B cell (primary cell): Measurements from ENCODE around the gene ITCH. TPM values are rescaled to one million over a fixed set of nuclear protein-coding genes. Genes with fewer than 3 reads are reported as not detected.

Experiments
- ATAC-seq: fragments of 200-7000 bp; cut with Tn5 transposase; one replicate; pipeline ENCODE4 v1.10.0; 2021; ENCODE audit warnings: low read depth, mild to moderate bottlenecking, moderate number of reproducible peaks, moderate library complexity
- CTCF ChIA-PET: fragments of 350-600 bp; sonication (Branson Sonifier 250); formaldehyde crosslinking; loops from one replicate; lab custom pipeline; 2021; ENCODE audit warnings: antibody characterized with exemption, inconsistent platforms; lab: Charles Lee
- POLR2A ChIA-PET: fragments of 350-600 bp; sonication (Branson Sonifier 250); formaldehyde crosslinking; loops from one replicate; lab custom pipeline; 2021; ENCODE audit warnings: antibody characterized with exemption; lab: Charles Lee
- DNase-seq: peaks from one replicate; pipeline ENCODE4 v3.0.0; 2013
- H2AFZ ChIP-seq: 2 replicates; pipeline ENCODE4 v1.6.1; 2012; ENCODE audit warnings: mild to moderate bottlenecking, low read depth, low read length; ENCODE audit not compliant: insufficient read depth, poor library complexity, severe bottlenecking
- H3K27ac ChIP-seq, 2 donors: 1 replicate in 1 of 2; 2 replicates in 1 of 2; pipeline ENCODE4 v1.5.1; 2012 to 2013; ENCODE audit warnings: low read length in 2 of 2, mild to moderate bottlenecking in 2 of 2, moderate library complexity in 1 of 2
- H3K27me3 ChIP-seq, 4 experiments: fragments of 200-600 bp in 1 of 4; sonication (generic) in 1 of 4; replicated peaks in 1 of 4; 1 replicate in 2 of 4; 2 replicates in 2 of 4; pipeline versions ENCODE4 v1.6.1 to v1.7.0; 2013 to 2016; ENCODE audit warnings: low read length in 3 of 4, mild to moderate bottlenecking in 2 of 4, mixed read lengths in 1 of 4, moderate library complexity in 1 of 4; ENCODE audit not compliant: insufficient read depth in 4 of 4, control insufficient read depth in 3 of 4; ENCODE audit errors: control extremely low read depth in 1 of 4
- H3K36me3 ChIP-seq, 2 experiments: replicated peaks in 1 of 2; 1 replicate in 1 of 2; 2 replicates in 1 of 2; pipeline versions ENCODE4 v1.6.1 to v1.7.1; 2013; ENCODE audit warnings: low read length in 1 of 2; ENCODE audit not compliant: insufficient read depth in 2 of 2, control insufficient read depth in 1 of 2; ENCODE audit errors: control extremely low read depth in 1 of 2, extremely low read depth in 1 of 2
- H3K4me1 ChIP-seq, 2 donors: fragments of 200-600 bp in 1 of 2; sonication (generic) in 1 of 2; 1 replicate in 1 of 2; 2 replicates in 1 of 2; pipeline versions ENCODE4 v1.5.1 to v1.6.1; 2013 to 2017; ENCODE audit warnings: low read length in 2 of 2; ENCODE audit not compliant: control insufficient read depth in 2 of 2, insufficient read depth in 2 of 2
- H3K4me2 ChIP-seq: replicated peaks from 2 replicates; pipeline ENCODE3; 2012; ENCODE audit warnings: mild to moderate bottlenecking, low read depth, low read length; ENCODE audit not compliant: poor library complexity, severe bottlenecking
- H3K4me3 ChIP-seq, 5 experiments: fragments of 200-600 bp in 1 of 5; sonication (generic) in 1 of 5; 1 replicate in 3 of 5; 2 replicates in 2 of 5; pipeline versions ENCODE4 v1.5.1 to v1.7.0; 2011 to 2016; ENCODE audit warnings: low read length in 4 of 5, mild to moderate bottlenecking in 4 of 5, low read depth in 2 of 5, control low read depth in 1 of 5, moderate library complexity in 1 of 5; ENCODE audit not compliant: insufficient read depth in 1 of 5; ENCODE audit errors: control extremely low read depth in 1 of 5, extremely low read depth in 1 of 5
- H3K79me2 ChIP-seq: fragments of 200-600 bp; sonication (generic); one replicate; pipeline ENCODE4 v1.6.0; 2016; ENCODE audit warnings: low read length; ENCODE audit not compliant: control insufficient read depth, insufficient read depth
- H3K9ac ChIP-seq: fragments of 200-600 bp; sonication (generic); 2 replicates; pipeline ENCODE4 v1.6.1; 2017; ENCODE audit warnings: mild to moderate bottlenecking, low read length, moderate library complexity
- H3K9me3 ChIP-seq, 3 donors: one replicate each; pipeline versions ENCODE4 v1.6.1 to v1.7.1; 2013; ENCODE audit warnings: low read length in 2 of 3; ENCODE audit not compliant: control insufficient read depth in 2 of 3, insufficient read depth in 1 of 3; ENCODE audit errors: control extremely low read depth in 1 of 3
- H4K20me1 ChIP-seq: 2 replicates; pipeline ENCODE4 v1.6.0; 2012; ENCODE audit warnings: mild to moderate bottlenecking, low read length; ENCODE audit not compliant: insufficient read depth, control insufficient read depth, poor library complexity, severe bottlenecking
- H3K27ac Mint-ChIP-seq: one replicate; pipeline ENCODE4 v1.8.0; 2021; ENCODE audit warnings: mixed read lengths
- H3K27me3 Mint-ChIP-seq: one replicate; pipeline ENCODE4 v1.8.0; 2021; ENCODE audit warnings: mixed read lengths
- H3K4me1 Mint-ChIP-seq: one replicate; pipeline ENCODE4 v1.8.0; 2021; ENCODE audit warnings: mixed read lengths
- H3K4me3 Mint-ChIP-seq: one replicate; pipeline ENCODE4 v1.8.0; 2021; ENCODE audit warnings: mixed read lengths
- H3K9me3 Mint-ChIP-seq: one replicate; pipeline ENCODE4 v1.8.0; 2022; ENCODE audit warnings: mixed read lengths; ENCODE audit not compliant: insufficient read depth
- EZH2 ChIP-seq: IDR thresholded peaks from 2 replicates; pipeline ENCODE4 v1.6.1; 2012; ENCODE audit warnings: borderline replicate concordance, low read depth, mild to moderate bottlenecking, moderate library complexity, low read length; ENCODE audit not compliant: insufficient read depth, poor library complexity, severe bottlenecking
- WGBS: methylation state at CpG from one replicate; pipeline ENCODE4 v1.1.5; 2013; ENCODE audit warnings: missing lambda C conversion rate; ENCODE audit not compliant: insufficient coverage; 5-methylcytosine and 5-hydroxymethylcytosine counted together
- intact Hi-C: fragments of 100-400 bp; cut with micrococcal nuclease; formaldehyde crosslinking; loops from one replicate; pipeline ENCODE4 v1.10.0; 2022
- polyA plus RNA-seq: library from polyadenylated mRNA; depleted of rRNA; stranded (reverse); fragments of >200 nt; gene quantifications from 2 replicates; pipeline ENCODE4 v1.2.3, GENCODE V29; 2012
- total RNA-seq, 2 donors: library from RNA; stranded (reverse); fragments of 120-200 nt in 1 of 2; gene quantifications; 1 replicate in 1 of 2; 2 replicates in 1 of 2; pipeline versions ENCODE4 v1.2.3 to v1.2.4, GENCODE V29; 2013 to 2022
- TF ChIP-seq, protein P1 (sequence below): fragments of 200-600 bp; IDR thresholded peaks from one replicate; pipeline ENCODE4 v1.8.0; 2022; ENCODE audit warnings: antibody characterized with exemption, mild to moderate bottlenecking

ITCH gene
- total and polyA plus RNA-seq, 2 donors (not counting 1 experiment from before 2014, with no cell fraction given), result 10.0 to 110 TPM

DNA sequence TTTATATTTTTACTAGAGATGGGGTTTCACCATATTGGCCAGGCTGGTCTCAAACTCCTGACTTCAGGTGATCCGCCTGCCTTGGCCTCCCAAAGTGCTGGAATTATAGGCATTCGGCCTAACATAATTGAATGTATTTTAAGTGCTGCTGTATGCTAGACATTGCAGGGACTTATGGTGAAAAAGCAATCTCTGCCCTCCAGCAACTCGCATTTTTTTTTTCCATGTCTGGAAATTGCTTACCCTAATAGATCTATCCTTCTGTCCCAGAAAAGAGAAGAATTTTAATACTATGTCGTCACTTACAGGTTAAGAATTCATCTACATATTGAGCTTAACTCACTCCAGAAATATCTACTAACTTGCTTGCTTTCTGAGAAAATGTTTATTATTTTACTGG is 10.4 kb downstream of the ITCH start:
- no peaks in the 10 kb centered on the region for H3K9me3 ChIP-seq
- H3K36me3 ChIP-seq, result peaks cover 9 to 45% of the 10 kb centered on the region in 2 experiments
- no peak for TF ChIP-seq EZH2
- TF ChIP-seq, protein P1, sequence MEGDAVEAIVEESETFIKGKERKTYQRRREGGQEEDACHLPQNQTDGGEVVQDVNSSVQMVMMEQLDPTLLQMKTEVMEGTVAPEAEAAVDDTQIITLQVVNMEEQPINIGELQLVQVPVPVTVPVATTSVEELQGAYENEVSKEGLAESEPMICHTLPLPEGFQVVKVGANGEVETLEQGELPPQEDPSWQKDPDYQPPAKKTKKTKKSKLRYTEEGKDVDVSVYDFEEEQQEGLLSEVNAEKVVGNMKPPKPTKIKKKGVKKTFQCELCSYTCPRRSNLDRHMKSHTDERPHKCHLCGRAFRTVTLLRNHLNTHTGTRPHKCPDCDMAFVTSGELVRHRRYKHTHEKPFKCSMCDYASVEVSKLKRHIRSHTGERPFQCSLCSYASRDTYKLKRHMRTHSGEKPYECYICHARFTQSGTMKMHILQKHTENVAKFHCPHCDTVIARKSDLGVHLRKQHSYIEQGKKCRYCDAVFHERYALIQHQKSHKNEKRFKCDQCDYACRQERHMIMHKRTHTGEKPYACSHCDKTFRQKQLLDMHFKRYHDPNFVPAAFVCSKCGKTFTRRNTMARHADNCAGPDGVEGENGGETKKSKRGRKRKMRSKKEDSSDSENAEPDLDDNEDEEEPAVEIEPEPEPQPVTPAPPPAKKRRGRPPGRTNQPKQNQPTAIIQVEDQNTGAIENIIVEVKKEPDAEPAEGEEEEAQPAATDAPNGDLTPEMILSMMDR, result no peak
- H3K4me3 ChIP-seq, result no peak overlapping the region
- no peak overlapping the region for H3K4me3 Mint-ChIP-seq
- CTCF ChIA-PET, result interaction anchor here (1.3 kb wide), 1 partner anchor 61 kb away, joined by 3 read pairs; no protein-coding TSS in a partner anchor
- no peak overlapping the region for H2AFZ ChIP-seq
- H3K9ac ChIP-seq, result no peak overlapping the region
- no peak overlapping the region for H3K4me2 ChIP-seq
- DNase-seq (no peak), ATAC-seq (no peak)
- no peak overlapping the region for H3K27ac Mint-ChIP-seq
- H3K27ac ChIP-seq, result no peak overlapping the region
- peaks cover 65% of the 10 kb centered on the region for H4K20me1 ChIP-seq
- H3K27me3 Mint-ChIP-seq, result no peaks in the 10 kb centered on the region
- H3K27me3 ChIP-seq, result no peaks in the 10 kb centered on the region
- no peaks in the 10 kb centered on the region for H3K4me1 ChIP-seq
- peaks cover 17% of the 10 kb centered on the region for H3K4me1 Mint-ChIP-seq
- 100% methylated on average over 2 of the region's 4 CpGs for WGBS
- intact Hi-C loops, result no loop called here
- POLR2A ChIA-PET, result no interaction called here
- H3K79me2 ChIP-seq, result peaks cover 84% of the 10 kb centered on the region
- H3K9me3 Mint-ChIP-seq, result no peaks in the 10 kb centered on the region

DNA sequence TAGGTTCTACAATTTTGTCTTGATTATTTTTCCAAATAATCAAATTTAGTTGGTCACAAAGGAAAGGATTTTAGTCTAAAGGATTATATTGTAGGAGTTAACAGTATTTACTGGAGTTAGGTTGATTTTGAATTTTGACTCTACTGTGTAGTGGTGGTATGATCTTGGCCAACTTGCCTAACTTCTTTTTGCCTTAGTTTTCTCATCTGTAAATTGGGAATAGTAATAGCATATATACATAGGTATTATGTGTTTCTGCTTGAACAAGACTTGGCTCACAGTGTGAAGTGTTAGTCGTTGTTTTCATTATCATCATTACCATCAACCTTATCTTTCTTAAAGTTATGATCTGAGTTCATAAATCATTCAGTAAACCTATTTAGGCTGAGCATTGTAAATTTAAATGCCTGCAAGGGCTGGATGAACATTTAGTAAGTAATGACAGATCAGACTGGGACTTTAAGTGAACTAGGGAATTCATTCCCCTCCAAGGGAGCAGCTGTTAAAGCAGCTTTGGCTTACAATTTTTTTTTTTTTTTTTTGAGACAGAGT is 11.2 kb downstream of the ITCH start:
- TF ChIP-seq, protein P1, result no peak
- TF ChIP-seq EZH2, result no peak
- Mint-ChIP-seq H3K27ac (no peak overlapping the region), H3K27me3 (no peaks in the 10 kb centered on the region), H3K4me1 (peaks cover 17% of the 10 kb centered on the region), H3K4me3 (no peak overlapping the region), H3K9me3 (no peaks in the 10 kb centered on the region)
- no peaks in the 10 kb centered on the region for H3K9me3 ChIP-seq
- no peak overlapping the region for H2AFZ ChIP-seq
- ATAC-seq (no peak), DNase-seq (no peak)
- H3K4me1 ChIP-seq, result no peaks in the 10 kb centered on the region
- no peak overlapping the region for H3K27ac ChIP-seq
- ChIA-PET POLR2A (interaction anchor here (0.6 kb wide), 1 partner anchor 11 kb away, joined by 4 read pairs; no protein-coding TSS in a partner anchor), CTCF (interaction anchor here (0.5 to 1.0 kb wide), 3 partner anchors 37 to 315 kb away, joined by 3 to 6 read pairs (median 3); no protein-coding TSS in a partner anchor)
- peaks cover 84% of the 10 kb centered on the region for H3K79me2 ChIP-seq
- WGBS, result no CpG with 5 or more reads among the region's 1 CpG
- no peaks in the 10 kb centered on the region for H3K27me3 ChIP-seq
- H3K4me3 ChIP-seq, result no peak overlapping the region
- H4K20me1 ChIP-seq, result peaks cover 64% of the 10 kb centered on the region
- H3K4me2 ChIP-seq, result no peak overlapping the region
- peaks cover 8 to 44% of the 10 kb centered on the region in 2 experiments for H3K36me3 ChIP-seq
- intact Hi-C loops, result no loop called here
- no peak overlapping the region for H3K9ac ChIP-seq
